K562 (cell line): ENCODE data around the gene MED13L. TPM values are rescaled to one million over a fixed set of nuclear protein-coding genes. Genes with fewer than 3 reads are reported as not detected.

Experiments
- ATAC-seq: fragments of 200-7000 bp; cut with Tn5 transposase; 3 replicates; pipeline ENCODE4 v1.9.1; 2020; ENCODE audit warnings: moderate library complexity
- BruUV-seq: library from RNA; stranded (reverse); fragments of 400-500 nt; replicated peaks from 2 replicates; lab custom pipeline; 2021; lab: Mats Ljungman, UMichigan
- CTCF ChIA-PET: fragments of 300-600 bp; formaldehyde crosslinking; extraction: SDS; loops from one replicate; lab custom pipeline; 2021; ENCODE audit warnings: low intra/inter-chr PET ratio; lab: Yijun Ruan, JAX
- POLR2A ChIA-PET: fragments of 300-600, 350-650 bp; sonication (Branson Sonifier 250); formaldehyde crosslinking; extraction: SDS; loops from one replicate; lab custom pipeline; 2021; ENCODE audit warnings: antibody characterized with exemption, inconsistent platforms; lab: Yijun Ruan, JAX
- DNase-seq, 4 experiments: peaks; one replicate each; pipeline versions ENCODE4 v3.0.0 to v3.0.0-alpha.2; 2011 to 2018; ENCODE audit warnings: low spot score in 3 of 4, mixed read lengths in 3 of 4; ENCODE audit errors: extremely low read depth in 1 of 4
- FAIRE-seq: peaks from 2 replicates; lab custom pipeline; 2011; peaks lifted over from hg19 to GRCh38; lab: Jason Lieb, UNC
- H2AFZ ChIP-seq: 2 replicates; pipeline ENCODE4 v1.6.0; 2011; ENCODE audit warnings: low read depth, low read length, control low read depth, inconsistent platforms
- H3K27ac ChIP-seq: fragments of 200-600 bp; 3 replicates; pipeline ENCODE4 v1.8.0; 2011; ENCODE audit warnings: low read depth, mild to moderate bottlenecking, control low read depth, inconsistent platforms, low read length, moderate library complexity, mixed read lengths; ENCODE audit errors: extremely low read depth
- H3K27me3 ChIP-seq, 2 experiments: fragments of 300-600 bp in 1 of 2; 2 replicates in 1 of 2; 3 replicates in 1 of 2; pipeline versions ENCODE4 v1.6.0 to v1.8.0; 2011; ENCODE audit warnings: inconsistent platforms in 2 of 2, low read length in 2 of 2, mild to moderate bottlenecking in 1 of 2, mixed read lengths in 1 of 2, moderate library complexity in 1 of 2; ENCODE audit not compliant: control insufficient read depth in 2 of 2, insufficient read depth in 2 of 2
- H3K36me3 ChIP-seq: fragments of 300-600 bp; 3 replicates; pipeline ENCODE4 v1.8.0; 2011; ENCODE audit warnings: mild to moderate bottlenecking, low read length, inconsistent platforms; ENCODE audit not compliant: control insufficient read depth, insufficient read depth
- H3K4me1 ChIP-seq, 2 experiments: fragments of 200-600 bp in 1 of 2; replicated peaks in 1 of 2; 2 replicates in 1 of 2; 3 replicates in 1 of 2; pipeline versions ENCODE4 v1.5.1 to v1.8.0; 2011; ENCODE audit warnings: inconsistent platforms in 2 of 2, low read length in 2 of 2, mild to moderate bottlenecking in 1 of 2, mixed read lengths in 1 of 2, moderate library complexity in 1 of 2; ENCODE audit not compliant: control insufficient read depth in 2 of 2, insufficient read depth in 2 of 2
- H3K4me2 ChIP-seq: 2 replicates; pipeline ENCODE4 v1.6.1; 2011; ENCODE audit warnings: low read length, control low read depth, inconsistent platforms, mixed read lengths; ENCODE audit not compliant: insufficient read depth
- H3K4me3 ChIP-seq: fragments of 200-600 bp; sonication (generic), shearing (Covaris generic); 2 replicates; pipeline ENCODE4 v1.5.1; 2016; ENCODE audit warnings: control low read depth, inconsistent platforms
- H3K79me2 ChIP-seq: fragments of 200-600 bp; 3 replicates; pipeline ENCODE4 v1.8.0; 2011; ENCODE audit warnings: low read length, inconsistent platforms; ENCODE audit not compliant: control insufficient read depth, insufficient read depth
- H3K9ac ChIP-seq, 2 experiments: 2 replicates each; pipeline versions ENCODE4 v1.6.0 to v1.6.1; 2011; ENCODE audit warnings: low read depth in 2 of 2, low read length in 2 of 2, control low read depth in 1 of 2, inconsistent platforms in 1 of 2, mild to moderate bottlenecking in 1 of 2, mixed read lengths in 1 of 2; ENCODE audit not compliant: insufficient read depth in 1 of 2
- H3K9me1 ChIP-seq: one replicate; pipeline ENCODE4 v1.6.0; 2011; ENCODE audit warnings: inconsistent platforms, mild to moderate bottlenecking, low read length, moderate library complexity; ENCODE audit not compliant: control insufficient read depth, insufficient read depth
- H3K9me3 ChIP-seq: replicated peaks from 2 replicates; pipeline ENCODE4 v1.5.1; 2011; ENCODE audit warnings: low read depth, low read length, inconsistent platforms; ENCODE audit not compliant: control insufficient read depth, insufficient read depth
- H4K20me1 ChIP-seq: replicated peaks from 2 replicates; pipeline ENCODE4 v1.6.1; 2011; ENCODE audit warnings: low read length, inconsistent platforms, mixed read lengths; ENCODE audit not compliant: control insufficient read depth, insufficient read depth
- CEBPG ChIP-seq, 3 experiments: fragments of 200-800 bp in 1 of 3; sonication (Bioruptor generic) in 1 of 3; sonication (generic) in 1 of 3; formaldehyde crosslinking in 1 of 3; IDR thresholded peaks in 2 of 3; conservative IDR thresholded peaks in 1 of 3; 2 replicates each; pipeline versions ENCODE4 v1.6.1 to v1.8.0; 2016 to 2022; ENCODE audit warnings: missing compliant biosample characterization in 2 of 3, missing genetic modification characterization in 2 of 3, mild to moderate bottlenecking in 1 of 3, missing genetic modification reagents in 1 of 3
- DPF2 ChIP-seq: fragments of 450-650 bp; IDR thresholded peaks from 2 replicates; pipeline ENCODE4 v1.6.1; 2016
- PTBP1 ChIP-seq: fragments of 200-400 bp; formaldehyde crosslinking; IDR thresholded peaks from 2 replicates; pipeline ENCODE4 v1.6.1; 2017; ENCODE audit warnings: low read depth, low read length
- TCFL5 ChIP-seq: fragments of 250-450 bp; sonication (Bioruptor Pico); conservative IDR thresholded peaks from 2 replicates; pipeline ENCODE4 v1.6.1; 2021; ENCODE audit warnings: mild to moderate bottlenecking, moderate library complexity, matching md5 sums
- WGBS: fragments of 100-300 bp; shearing (Covaris generic); methylation state at CpG from one replicate; pipeline ENCODE4 v1.1.6; 2016; ENCODE audit warnings: low coverage, mixed read lengths; ENCODE audit not compliant: insufficient coverage; ENCODE audit errors: missing lambda C conversion rate; 5-methylcytosine and 5-hydroxymethylcytosine counted together
- in situ Hi-C: fragments of 300-500 bp; cut with MboI; formaldehyde crosslinking; loops from 4 replicates; pipeline ENCODE4 v1.15.0; 2018; ENCODE audit warnings: inconsistent platforms, mixed read lengths
- intact Hi-C: fragments of 100-400 bp; cut with micrococcal nuclease; formaldehyde crosslinking; loops from 2 replicates; pipeline ENCODE4 v1.14.2; 2022
- polyA plus RNA-seq, 8 experiments: library from polyadenylated mRNA; depleted of rRNA in 4 of 8; stranded (reverse) in 5 of 8; unstranded in 3 of 8; fragments of >200 nt; fragmentation: Nextera tagmentation in 2 of 8; fragmentation: Illumina TruSeq in 1 of 8; extraction: Ambion mirVana in 2 of 8; extraction: Trizol in 1 of 8; gene quantifications; 2 replicates each; pipeline versions ENCODE4 v1.2.1 to v1.2.3, GENCODE V29; 2011 to 2014; ENCODE audit warnings: inconsistent platforms in 1 of 8, missing spikeins in 1 of 8
- total RNA-seq, 7 experiments: library from RNA; depleted of rRNA in 6 of 7; stranded (reverse); fragments of >200 nt in 6 of 7; fragmentation: Illumina TruSeq in 2 of 7; extraction: Trizol in 2 of 7; gene quantifications; 2 replicates each; pipeline versions ENCODE4 v1.2.1 to v1.2.3, GENCODE V29; 2011 to 2021; ENCODE audit warnings: low replicate concordance in 1 of 7
- TF ChIP-seq, protein P1 (sequence below), 2 experiments: fragments of 450-650 bp in 1 of 2; sonication (generic) in 1 of 2; formaldehyde crosslinking in 1 of 2; IDR thresholded peaks in 1 of 2; conservative IDR thresholded peaks in 1 of 2; 2 replicates each; pipeline versions ENCODE4 v1.6.1 to v1.8.1; 2016 to 2023; ENCODE audit warnings: mild to moderate bottlenecking in 2 of 2, moderate library complexity in 2 of 2, inconsistent platforms in 1 of 2, missing genetic modification reagents in 1 of 2

MED13L gene
- total and polyA plus RNA-seq, 9 of the 15 experiments (the other 6 are each of a cell fraction or from before 2014, with no cell fraction given): 13.4 to 90.3 (median 36.9) TPM

DNA sequence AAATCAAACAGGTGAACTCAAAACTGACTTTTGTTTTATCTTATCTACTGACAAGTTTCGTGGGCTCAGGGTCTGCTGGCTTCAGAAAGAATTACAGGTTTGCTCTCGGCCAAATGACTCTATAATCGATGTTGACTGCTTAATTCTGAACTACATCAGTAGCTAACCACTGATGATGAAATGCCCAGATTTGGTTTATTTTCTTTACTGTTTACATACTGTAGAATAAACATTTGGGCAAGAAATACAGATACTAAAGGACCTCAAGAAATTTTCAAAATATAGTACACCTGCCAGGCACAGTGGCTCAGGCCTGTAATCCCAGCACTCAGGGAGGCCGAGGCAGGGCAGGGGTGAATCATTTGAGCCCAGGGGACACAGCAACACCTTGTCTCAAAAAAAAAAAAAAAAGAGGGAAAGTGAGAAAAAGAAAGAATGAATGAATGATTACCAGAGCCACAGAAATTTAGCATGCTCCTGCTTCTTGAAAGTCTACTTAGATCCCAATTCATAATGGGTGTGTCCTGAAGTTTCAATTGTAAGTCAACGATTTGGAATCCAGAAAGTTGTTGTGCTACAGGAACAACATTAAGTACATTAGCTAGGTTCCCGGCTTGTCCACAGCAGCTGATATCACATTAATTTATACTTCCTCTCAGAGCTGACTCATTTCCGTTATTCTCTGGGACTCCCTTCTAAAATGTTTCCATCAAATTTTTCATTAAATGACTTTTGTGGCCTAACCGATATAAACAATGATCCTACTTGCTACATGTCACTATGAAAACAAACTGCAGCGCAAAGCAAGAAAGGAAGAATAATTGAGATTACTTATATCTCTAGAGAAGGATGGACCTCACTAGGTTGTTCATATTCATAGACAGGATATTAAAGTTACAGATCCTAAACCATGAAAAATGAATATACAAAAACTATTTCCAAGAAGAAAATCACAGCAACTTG lies 134.3 kb downstream of the MED13L start (continued):
- TF ChIP-seq, protein P1, sequence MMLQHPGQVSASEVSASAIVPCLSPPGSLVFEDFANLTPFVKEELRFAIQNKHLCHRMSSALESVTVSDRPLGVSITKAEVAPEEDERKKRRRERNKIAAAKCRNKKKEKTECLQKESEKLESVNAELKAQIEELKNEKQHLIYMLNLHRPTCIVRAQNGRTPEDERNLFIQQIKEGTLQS (IDR thresholded peaks at IDR 0.05): peak; percentile 30; the same call in 1 of the 2 replicates
- TF ChIP-seq, protein P1 (CRISPR knock-in tag; conservative IDR thresholded peaks at IDR 0.05): no peak
- TF ChIP-seq DPF2 (peak; percentile 34; the same call in 1 of the 2 replicates), CEBPG (CRISPR knock-in tag; IDR thresholded peaks at IDR 0.05) (no peak), CEBPG (tag; conservative IDR thresholded peaks at IDR 0.05 in 1 of 2, IDR thresholded peaks at IDR 0.05 in 1 of 2) (0 out of 4 replicates have a peak, but pooled peaks of 1 of the 2 experiments have one; percentile 33)

DNA sequence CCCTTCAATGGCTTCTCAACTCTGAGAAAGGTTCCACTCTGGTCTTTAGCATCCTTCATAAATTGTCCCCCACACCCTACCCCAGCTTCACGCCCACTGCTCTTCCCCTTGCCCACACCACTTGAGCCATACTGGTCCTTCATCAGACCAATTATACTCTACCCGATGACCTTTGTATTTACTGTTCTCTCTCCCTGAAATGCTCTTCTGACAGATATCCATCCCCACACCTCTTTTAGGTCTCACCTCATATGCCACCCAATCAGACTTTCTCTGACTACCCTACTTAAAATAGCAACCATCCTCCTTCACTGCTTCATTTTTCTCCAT lies 135.7 kb downstream of the MED13L start:
- Histone ChIP-seq H3K4me3 (no peak overlapping the region), H2AFZ (no peak overlapping the region), H3K9ac (no peak overlapping the region), H3K9me3 (no peaks in the 10 kb centered on the region), H3K27me3 (no peaks in the 10 kb centered on the region), H3K79me2 (peaks cover 95% of the 10 kb centered on the region), H4K20me1 (peaks cover 5% of the 10 kb centered on the region; the same call in 1 of the 2 replicates), H3K4me2 (no peak overlapping the region), H3K36me3 (no peaks in the 10 kb centered on the region), H3K27ac (no peak overlapping the region), H3K4me1 (peaks cover 8 to 25% of the 10 kb centered on the region in 2 experiments; a peak in 4 of 5 replicates), H3K9me1 (no peaks in the 10 kb centered on the region)
- ChIA-PET CTCF (interaction anchor here (0.8 to 2.1 kb wide), 2 partner anchors 94 to 562 kb away, joined by 3 to 11 read pairs; no protein-coding TSS in a partner anchor), POLR2A (interaction anchor here (1.3 to 2.6 kb wide), 2 partner anchors 10 to 14 kb away, joined by 4 to 8 read pairs; no protein-coding TSS in a partner anchor)
- FAIRE-seq: no peak
- TF ChIP-seq TCFL5 (CRISPR knock-in tag) (no peak), PTBP1 (no peak)
- intact Hi-C loops (loop anchor here (10.0 kb wide), 1 partner anchor 53 kb away; no protein-coding TSS in a partner anchor), in situ Hi-C loops (no loop called here)
- no peak for ATAC-seq
- BruUV-seq: no TSS peak
- DNase-seq: no peak
- WGBS: 78% methylated on average over 2 of the region's 2 CpGs
